Lower leg skin (tissue), 3 donors: Measurements from ENCODE around the gene IL11.

Experiments used
- CTCF ChIP-seq, 3 donors: fragments of 450-650 bp; IDR thresholded peaks; one replicate each; pipeline ENCODE4 v1.5.1; 2016; ENCODE audit warnings: antibody characterized with exemption in 3 of 3, mild to moderate bottlenecking in 3 of 3, moderate library complexity in 2 of 3
- POLR2A ChIP-seq, 2 donors: fragments of 450-650 bp; IDR thresholded peaks; one replicate each; pipeline ENCODE4 v1.6.1; 2016 to 2017; ENCODE audit warnings: antibody characterized with exemption in 2 of 2, mild to moderate bottlenecking in 1 of 2, moderate library complexity in 1 of 2

- TF ChIP-seq CTCF (IDR thresholded peaks at IDR 0.05) (no peak), POLR2A (IDR thresholded peaks at IDR 0.05) (no peak)
Observed at GRCh38 chr19:55419624-55420236, 49.5 kb upstream of the IL11 start.
